ENCODE results near the gene CNIH3.

GRCh38 chr1:224612246-224612645, 3.9 kb upstream of the CNIH3 start:
- TF ChIP-seq CTCF (IDR thresholded peaks at IDR 0.05), result no peak
- TF ChIP-seq POLR2A (IDR thresholded peaks at IDR 0.05), result no peak
